Kasumi-1 (cell line): ENCODE measurements around the gene USP5.
A peak's percentile ranks its signal among the peaks of the same experiment; 100 is the strongest.

Source experiments
- DNase-seq, 2 experiments: peaks; one replicate each; lab custom pipeline; 2025; lab: John Stamatoyannopoulos, UW

Gene USP5

GRCh38 chr12:6826125-6826733, 25.7 kb upstream of the USP5 start:
- no peak for DNase-seq

- DNase-seq: no peak
Measured at GRCh38 chr12:6826734-6827436, 25.1 kb upstream of the USP5 start.

GRCh38 chr12:6827437-6827911, 24.5 kb upstream of the USP5 start:
- peak; percentile 22 to 29 for DNase-seq

GRCh38 chr12:6827982-6828780, 23.8 kb upstream of the USP5 start, which contains the start of gene P3H3:
Gene P3H3, plus strand, starts transcription at chr12:6828407. Its CDS starts 34 bp downstream, at chr12:6828441.
- no peak for DNase-seq

GRCh38 chr12:6828781-6829535, 23.0 kb upstream of the USP5 start:
- DNase-seq: peak in 1 of 2 experiments; percentile 10

- peak in 1 of 2 experiments; percentile 13 for DNase-seq
Measured at GRCh38 chr12:6829536-6830220, 22.3 kb upstream of the USP5 start.

GRCh38 chr12:6830286-6830890, 21.6 kb upstream of the USP5 start:
- DNase-seq: no peak

GRCh38 chr12:6830999-6831398, 21.0 kb upstream of the USP5 start:
- DNase-seq: no peak

- no peak for DNase-seq
Measured at GRCh38 chr12:6831450-6831995, 20.4 kb upstream of the USP5 start.

GRCh38 chr12:6832125-6832524, 19.8 kb upstream of the USP5 start:
- no peak for DNase-seq

GRCh38 chr12:6833189-6833890, 18.6 kb upstream of the USP5 start:
- no peak for DNase-seq

GRCh38 chr12:6834254-6834653, 17.7 kb upstream of the USP5 start:
- no peak for DNase-seq

GRCh38 chr12:6834873-6835272, 17.1 kb upstream of the USP5 start:
- DNase-seq: no peak

- no peak for DNase-seq
Measured at GRCh38 chr12:6836851-6837250, 15.1 kb upstream of the USP5 start.

- DNase-seq: no peak
Measured at GRCh38 chr12:6837370-6838060, 14.4 kb upstream of the USP5 start.

- DNase-seq: no peak
Measured at GRCh38 chr12:6838854-6839253, 13.1 kb upstream of the USP5 start.

GRCh38 chr12:6839482-6840201, 12.3 kb upstream of the USP5 start:
- DNase-seq: no peak

- DNase-seq: no peak
Measured at GRCh38 chr12:6840330-6840729, 11.6 kb upstream of the USP5 start.
